GM12891 (cell line): ENCODE results near the gene DAB1.

Source experiments
- POLR2A ChIP-seq: IDR thresholded peaks from 2 replicates; pipeline ENCODE4 v1.6.1; 2011; ENCODE audit warnings: low read depth, low read length, control low read depth
- POLR2AphosphoS5 ChIP-seq: IDR thresholded peaks from 2 replicates; pipeline ENCODE4 v1.6.1; 2011; ENCODE audit warnings: low read depth, low read length, control low read depth

- TF ChIP-seq POLR2A, result no peak
- no peak for TF ChIP-seq POLR2AphosphoS5
Observed at GRCh38 chr1:57272150-57272549, 151.7 kb downstream of the DAB1 start.
